ENCODE results near the gene G6PC3. TPM values are rescaled to one million over a fixed set of nuclear protein-coding genes. Genes with fewer than 3 reads are reported as not detected.
A peak's percentile ranks its signal among the peaks of the same experiment; 100 is the strongest.

G6PC3 gene
- polyA plus RNA-seq, 2 donors = 36.3 to 43.5 TPM

- no peak overlapping the region for H3K27ac ChIP-seq (ENCODE audit: low read depth in 2 of 2, low read length in 1 of 2)
- no peaks in the 10 kb centered on the region for H3K4me1 ChIP-seq (ENCODE audit: control insufficient read depth in 2 of 2, insufficient read depth in 2 of 2, low read length in 1 of 2)
- no peaks in the 10 kb centered on the region for H3K9me3 ChIP-seq (ENCODE audit: control insufficient read depth in 2 of 2, insufficient read depth in 1 of 2, low read depth in 1 of 2, low read length in 1 of 2)
- 60 to 62% methylated on average over 3 of the region's 3 CpGs for WGBS, 2 donors
- peaks cover 0 to 6% of the 10 kb centered on the region in 2 donors for H3K36me3 ChIP-seq (ENCODE audit: control insufficient read depth in 2 of 2, insufficient read depth in 2 of 2, low read length in 1 of 2)
- H3K27me3 ChIP-seq (ENCODE audit: control insufficient read depth in 1 of 2, insufficient read depth in 2 of 2, low read length in 2 of 2) = no peaks in the 10 kb centered on the region
- no peak overlapping the region for H3K4me3 ChIP-seq (ENCODE audit: low read depth in 1 of 2, low read length in 2 of 2)
Observed at GRCh38 chr17:44053125-44053872, 17.2 kb upstream of the G6PC3 start.

- H3K9me3 ChIP-seq (ENCODE audit: control insufficient read depth in 2 of 2, insufficient read depth in 1 of 2, low read depth in 1 of 2, low read length in 1 of 2) = no peaks in the 10 kb centered on the region
- WGBS, 2 donors = 78 to 85% methylated on average over 14 of the region's 14 CpGs
- H3K27me3 ChIP-seq (ENCODE audit: control insufficient read depth in 1 of 2, insufficient read depth in 2 of 2, low read length in 2 of 2) = no peaks in the 10 kb centered on the region
- H3K4me3 ChIP-seq (ENCODE audit: low read depth in 1 of 2, low read length in 2 of 2) = no peak overlapping the region
- H3K36me3 ChIP-seq (ENCODE audit: control insufficient read depth in 2 of 2, insufficient read depth in 2 of 2, low read length in 1 of 2) = peaks cover 0 to 6% of the 10 kb centered on the region in 2 donors
- H3K27ac ChIP-seq (ENCODE audit: low read depth in 2 of 2, low read length in 1 of 2) = no peak overlapping the region
- H3K4me1 ChIP-seq (ENCODE audit: control insufficient read depth in 2 of 2, insufficient read depth in 2 of 2, low read length in 1 of 2) = peaks cover 0 to 2% of the 10 kb centered on the region in 2 donors
Observed at GRCh38 chr17:44059101-44059892, 11.2 kb upstream of the G6PC3 start.

- WGBS, 2 donors = 85 to 89% methylated on average over 1 of the region's 1 CpG
Observed at GRCh38 chr17:44061446-44061845, 9.1 kb upstream of the G6PC3 start.

GRCh38 chr17:44062871-44063270, 7.7 kb upstream of the G6PC3 start:
- WGBS, 2 donors = 92 to 93% methylated on average over 15 of the region's 15 CpGs
- Histone ChIP-seq H3K9me3 (ENCODE audit: control insufficient read depth in 2 of 2, insufficient read depth in 1 of 2, low read depth in 1 of 2, low read length in 1 of 2) (no peaks in the 10 kb centered on the region), H3K27me3 (ENCODE audit: control insufficient read depth in 1 of 2, insufficient read depth in 2 of 2, low read length in 2 of 2) (no peaks in the 10 kb centered on the region), H3K36me3 (ENCODE audit: control insufficient read depth in 2 of 2, insufficient read depth in 2 of 2, low read length in 1 of 2) (peaks cover 0 to 6% of the 10 kb centered on the region in 2 donors), H3K4me3 (ENCODE audit: low read depth in 1 of 2, low read length in 2 of 2) (no peak overlapping the region), H3K4me1 (ENCODE audit: control insufficient read depth in 2 of 2, insufficient read depth in 2 of 2, low read length in 1 of 2) (peaks cover 0 to 2% of the 10 kb centered on the region in 2 donors), H3K27ac (ENCODE audit: low read depth in 2 of 2, low read length in 1 of 2) (no peak overlapping the region)

More at GRCh38 chr17:44061446-44061845, 9.1 kb upstream of the G6PC3 start:
- no peak overlapping the region for H3K27ac ChIP-seq (ENCODE audit: low read depth in 2 of 2, low read length in 1 of 2)
- H3K27me3 ChIP-seq (ENCODE audit: control insufficient read depth in 1 of 2, insufficient read depth in 2 of 2, low read length in 2 of 2) = no peaks in the 10 kb centered on the region
- peaks cover 0 to 6% of the 10 kb centered on the region in 2 donors for H3K36me3 ChIP-seq (ENCODE audit: control insufficient read depth in 2 of 2, insufficient read depth in 2 of 2, low read length in 1 of 2)
- H3K4me1 ChIP-seq (ENCODE audit: control insufficient read depth in 2 of 2, insufficient read depth in 2 of 2, low read length in 1 of 2) = peaks cover 0 to 2% of the 10 kb centered on the region in 2 donors
- H3K4me3 ChIP-seq (ENCODE audit: low read depth in 1 of 2, low read length in 2 of 2) = no peak overlapping the region
- H3K9me3 ChIP-seq (ENCODE audit: control insufficient read depth in 2 of 2, insufficient read depth in 1 of 2, low read depth in 1 of 2, low read length in 1 of 2) = no peaks in the 10 kb centered on the region

GRCh38 chr17:44063704-44064639, 6.6 kb upstream of the G6PC3 start:
- Histone ChIP-seq H3K27ac (ENCODE audit: low read depth in 2 of 2, low read length in 1 of 2) (no peak overlapping the region), H3K4me3 (ENCODE audit: low read depth in 1 of 2, low read length in 2 of 2) (no peak overlapping the region), H3K27me3 (ENCODE audit: control insufficient read depth in 1 of 2, insufficient read depth in 2 of 2, low read length in 2 of 2) (no peaks in the 10 kb centered on the region), H3K9me3 (ENCODE audit: control insufficient read depth in 2 of 2, insufficient read depth in 1 of 2, low read depth in 1 of 2, low read length in 1 of 2) (no peaks in the 10 kb centered on the region), H3K36me3 (ENCODE audit: control insufficient read depth in 2 of 2, insufficient read depth in 2 of 2, low read length in 1 of 2) (peaks cover 0 to 2% of the 10 kb centered on the region in 2 donors), H3K4me1 (ENCODE audit: control insufficient read depth in 2 of 2, insufficient read depth in 2 of 2, low read length in 1 of 2) (no peaks in the 10 kb centered on the region)
- 68 to 69% methylated on average over 10 of the region's 10 CpGs for WGBS, 2 donors

GRCh38 chr17:44065668-44066203, 4.8 kb upstream of the G6PC3 start:
- 1 to 2% methylated on average over 9 of the region's 9 CpGs for WGBS, 2 donors

GRCh38 chr17:44066204-44066930, 4.2 kb upstream of the G6PC3 start, which contains the start of gene LSM12:
LSM12 (minus strand) TSS chr17:44066671; CDS start chr17:44066587, 84 bp downstream.
- WGBS, 2 donors = 0% methylated on average over 61 to 65 of the region's 65 CpGs
- Histone ChIP-seq H3K27me3 (ENCODE audit: control insufficient read depth in 1 of 2, insufficient read depth in 2 of 2, low read length in 2 of 2) (no peaks in the 10 kb centered on the region), H3K27ac (ENCODE audit: low read depth in 2 of 2, low read length in 1 of 2) (peak within 1 kb of the TSS; percentile 87 to 94), H3K4me3 (ENCODE audit: low read depth in 1 of 2, low read length in 2 of 2) (peak within 1 kb of the TSS; percentile 69 to 74), H3K4me1 (ENCODE audit: control insufficient read depth in 2 of 2, insufficient read depth in 2 of 2, low read length in 1 of 2) (peaks cover 0 to 3% of the 10 kb centered on the region in 2 donors), H3K9me3 (ENCODE audit: control insufficient read depth in 2 of 2, insufficient read depth in 1 of 2, low read depth in 1 of 2, low read length in 1 of 2) (no peaks in the 10 kb centered on the region), H3K36me3 (ENCODE audit: control insufficient read depth in 2 of 2, insufficient read depth in 2 of 2, low read length in 1 of 2) (peaks cover 0 to 2% of the 10 kb centered on the region in 2 donors)

More at GRCh38 chr17:44065668-44066203, 4.8 kb upstream of the G6PC3 start:
- H3K27ac ChIP-seq (ENCODE audit: low read depth in 2 of 2, low read length in 1 of 2) = peak overlapping the region; percentile 87 to 94
- H3K4me1 ChIP-seq (ENCODE audit: control insufficient read depth in 2 of 2, insufficient read depth in 2 of 2, low read length in 1 of 2) = no peaks in the 10 kb centered on the region
- no peaks in the 10 kb centered on the region for H3K9me3 ChIP-seq (ENCODE audit: control insufficient read depth in 2 of 2, insufficient read depth in 1 of 2, low read depth in 1 of 2, low read length in 1 of 2)
- H3K4me3 ChIP-seq (ENCODE audit: low read depth in 1 of 2, low read length in 2 of 2) = peak overlapping the region; percentile 69 to 74
- no peaks in the 10 kb centered on the region for H3K27me3 ChIP-seq (ENCODE audit: control insufficient read depth in 1 of 2, insufficient read depth in 2 of 2, low read length in 2 of 2)
- peaks cover 0 to 2% of the 10 kb centered on the region in 2 donors for H3K36me3 ChIP-seq (ENCODE audit: control insufficient read depth in 2 of 2, insufficient read depth in 2 of 2, low read length in 1 of 2)

- Histone ChIP-seq H3K27me3 (ENCODE audit: control insufficient read depth in 1 of 2, insufficient read depth in 2 of 2, low read length in 2 of 2) (no peaks in the 10 kb centered on the region), H3K9me3 (ENCODE audit: control insufficient read depth in 2 of 2, insufficient read depth in 1 of 2, low read depth in 1 of 2, low read length in 1 of 2) (no peaks in the 10 kb centered on the region), H3K4me1 (ENCODE audit: control insufficient read depth in 2 of 2, insufficient read depth in 2 of 2, low read length in 1 of 2) (peaks cover 0 to 4% of the 10 kb centered on the region in 2 donors), H3K4me3 (ENCODE audit: low read depth in 1 of 2, low read length in 2 of 2) (no peak overlapping the region), H3K36me3 (ENCODE audit: control insufficient read depth in 2 of 2, insufficient read depth in 2 of 2, low read length in 1 of 2) (peaks cover 0 to 2% of the 10 kb centered on the region in 2 donors), H3K27ac (ENCODE audit: low read depth in 2 of 2, low read length in 1 of 2) (no peak overlapping the region)
- WGBS, 2 donors = 85 to 89% methylated on average over 9 of the region's 9 CpGs
Observed at GRCh38 chr17:44067545-44067940, 3.0 kb upstream of the G6PC3 start.
